NCI-H510A treated with DMSO at 0.1 percent for 48 hours (cell line): ENCODE measurements around the gene CENPU.
"Not testable (repeated sequence)": the region's sequence is repeated elsewhere in the genome, so short reads cannot be mapped to it uniquely, and the experiment has no call there.

Source experiments
- DNase-seq: peaks from one replicate; lab custom pipeline; 2025; lab: John Stamatoyannopoulos, UW

Gene CENPU

GRCh38 chr4:184668096-184668495, 65.8 kb downstream of the CENPU start:
- DNase-seq: no peak

GRCh38 chr4:184666670-184667069, 67.2 kb downstream of the CENPU start:
- DNase-seq: no peak

GRCh38 chr4:184664445-184665210, 69.3 kb downstream of the CENPU start:
- DNase-seq: no peak

- DNase-seq: no peak
Observed at GRCh38 chr4:184662236-184662635, 71.7 kb downstream of the CENPU start.

GRCh38 chr4:184660978-184661377, 72.9 kb downstream of the CENPU start:
- DNase-seq: no peak

- not testable (repeated sequence) for DNase-seq
Observed at GRCh38 chr4:184657820-184658219, 76.1 kb downstream of the CENPU start.

GRCh38 chr4:184657144-184657543, 76.8 kb downstream of the CENPU start:
- DNase-seq: no peak

GRCh38 chr4:184655889-184656869, 77.7 kb downstream of the CENPU start:
- no peak for DNase-seq

GRCh38 chr4:184653650-184654049, 80.2 kb downstream of the CENPU start:
- no peak for DNase-seq

GRCh38 chr4:184652681-184653080, 81.2 kb downstream of the CENPU start:
- DNase-seq: not testable (repeated sequence)

GRCh38 chr4:184651899-184652298, 82.0 kb downstream of the CENPU start:
- no peak for DNase-seq

- DNase-seq: peak; percentile 24
Observed at GRCh38 chr4:184649971-184650855, 83.7 kb downstream of the CENPU start.

GRCh38 chr4:184649026-184649970, 84.6 kb downstream of the CENPU start, which contains the start of the genes CASP3 and PRIMPOL:
CASP3 (minus strand) TSS chr4:184649447; CDS start chr4:184638453, 10,994 bp downstream.
PRIMPOL (plus strand) TSS chr4:184649738; CDS start chr4:184657141, 7,403 bp downstream.
- peak; percentile 77 for DNase-seq

- DNase-seq: peak; percentile 19
Observed at GRCh38 chr4:184648313-184649025, 85.4 kb downstream of the CENPU start.

GRCh38 chr4:184648054-184648312, 85.9 kb downstream of the CENPU start:
- DNase-seq: no peak

GRCh38 chr4:184647266-184648053, 86.4 kb downstream of the CENPU start:
- DNase-seq: no peak

- DNase-seq: peak; percentile 27
Observed at GRCh38 chr4:184645904-184646610, 87.8 kb downstream of the CENPU start.

- no peak for DNase-seq
Observed at GRCh38 chr4:184644553-184645307, 89.2 kb downstream of the CENPU start.
